AG04450 (cell line): ENCODE measurements around the gene ILDR2. TPM values are rescaled to one million over a fixed set of nuclear protein-coding genes. Genes with fewer than 3 reads are reported as not detected.

Experiments used
- CTCF ChIA-PET: fragments of 300-600, 350-600 bp; formaldehyde crosslinking; extraction: SDS; loops from one replicate; lab custom pipeline; 2022; ENCODE audit warnings: antibody characterized with exemption, inconsistent platforms; lab: Charles Lee
- POLR2A ChIA-PET: fragments of 350-600 bp; formaldehyde crosslinking; extraction: SDS; loops from one replicate; lab custom pipeline; 2021; ENCODE audit warnings: antibody characterized with exemption, inconsistent platforms; lab: Yijun Ruan, JAX
- DNase-seq: peaks from one replicate; pipeline ENCODE4 v3.0.0-alpha.2; 2011; ENCODE audit warnings: low read depth, low spot score
- H3K27ac ChIP-seq: one replicate; pipeline ENCODE4 v1.5.1; 2012; ENCODE audit warnings: low read depth, low read length, control low read depth
- H3K27me3 ChIP-seq: one replicate; pipeline ENCODE4 v1.6.0; 2012; ENCODE audit warnings: low read length; ENCODE audit not compliant: control insufficient read depth, insufficient read depth
- H3K4me3 ChIP-seq: 2 replicates; pipeline ENCODE4 v1.5.1; 2011; ENCODE audit warnings: mild to moderate bottlenecking, low read depth, low read length, control low read depth
- H3K9me3 ChIP-seq: 2 replicates; pipeline ENCODE4 v1.5.1; 2012; ENCODE audit warnings: low read length; ENCODE audit not compliant: control insufficient read depth, insufficient read depth
- CTCF ChIP-seq: IDR thresholded peaks from 2 replicates; pipeline ENCODE4 v1.5.1; 2011; ENCODE audit warnings: low read depth, low read length, control low read depth, inconsistent platforms
- polyA plus RNA-seq: library from polyadenylated mRNA; depleted of rRNA; stranded (reverse); fragments of >200 nt; gene quantifications from 2 replicates; pipeline ENCODE4 v1.2.3, GENCODE V29; 2011

ILDR2 gene
- polyA plus RNA-seq, 1 experiment, result 0.10 TPM

GRCh38 chr1:167012570-167012969 is 37.2 kb upstream of the ILDR2 start:
- Histone ChIP-seq H3K4me3 (no peak overlapping the region), H3K9me3 (no peaks in the 10 kb centered on the region), H3K27me3 (no peaks in the 10 kb centered on the region), H3K27ac (no peak overlapping the region)
- POLR2A ChIA-PET, result no interaction called here
- CTCF ChIA-PET, result no interaction called here
- DNase-seq, result no peak
- TF ChIP-seq CTCF, result no peak

GRCh38 chr1:167011560-167012191 is 36.3 kb upstream of the ILDR2 start:
- no peak overlapping the region for H3K27ac ChIP-seq
- TF ChIP-seq CTCF, result no peak
- H3K4me3 ChIP-seq, result no peak overlapping the region
- DNase-seq, result no peak
- H3K9me3 ChIP-seq, result no peaks in the 10 kb centered on the region
- ChIA-PET CTCF (no interaction called here), POLR2A (no interaction called here)
- H3K27me3 ChIP-seq, result no peaks in the 10 kb centered on the region

- POLR2A ChIA-PET, result no interaction called here
- Histone ChIP-seq H3K27ac (no peak overlapping the region), H3K9me3 (no peaks in the 10 kb centered on the region), H3K27me3 (no peaks in the 10 kb centered on the region), H3K4me3 (no peak overlapping the region)
- CTCF ChIA-PET, result interaction anchor here (1.0 kb wide), 1 partner anchor 55 kb away, joined by 3 read pairs; no protein-coding TSS in a partner anchor
- no peak for DNase-seq
- no peak for TF ChIP-seq CTCF
Measured at GRCh38 chr1:167003711-167004110, 28.4 kb upstream of the ILDR2 start.

GRCh38 chr1:167002354-167002753 is 27.0 kb upstream of the ILDR2 start:
- ChIA-PET POLR2A (no interaction called here), CTCF (no interaction called here)
- no peak overlapping the region for H3K27ac ChIP-seq
- H3K27me3 ChIP-seq, result no peaks in the 10 kb centered on the region
- H3K4me3 ChIP-seq, result no peak overlapping the region
- no peak for DNase-seq
- no peaks in the 10 kb centered on the region for H3K9me3 ChIP-seq
- TF ChIP-seq CTCF, result no peak

- Histone ChIP-seq H3K9me3 (no peaks in the 10 kb centered on the region), H3K27me3 (no peaks in the 10 kb centered on the region), H3K4me3 (no peak overlapping the region), H3K27ac (no peak overlapping the region)
- ChIA-PET CTCF (no interaction called here), POLR2A (no interaction called here)
- TF ChIP-seq CTCF, result no peak
- no peak for DNase-seq
Measured at GRCh38 chr1:167000546-167000945, 25.2 kb upstream of the ILDR2 start.
